HepG2 (cell line): ENCODE measurements around the gene FIBP. TPM values are rescaled to one million over a fixed set of nuclear protein-coding genes. Genes with fewer than 3 reads are reported as not detected.

Source experiments
- ATAC-seq: fragments of 200-7000 bp; cut with Tn5 transposase; 3 replicates; pipeline ENCODE4 v1.9.1; 2020; ENCODE audit warnings: mild to moderate bottlenecking, moderate library complexity
- BruUV-seq: library from RNA; stranded (reverse); fragments of 400-500 nt; replicated peaks from 2 replicates; lab custom pipeline; 2021; lab: Mats Ljungman, UMichigan
- CTCF ChIA-PET: fragments of 300-600 bp; formaldehyde crosslinking; extraction: SDS; loops from one replicate; lab custom pipeline; 2021; ENCODE audit warnings: low total read pairs, inconsistent platforms, low intra/inter-chr PET ratio; lab: Yijun Ruan, JAX
- POLR2A ChIA-PET: fragments of 350-600 bp; sonication (Branson Sonifier 250); formaldehyde crosslinking; loops from one replicate; lab custom pipeline; 2020; ENCODE audit warnings: antibody characterized with exemption, inconsistent platforms; lab: Yijun Ruan, JAX
- DNase-seq: peaks from one replicate; pipeline ENCODE4 v3.0.0-alpha.2; 2015; ENCODE audit warnings: low spot score
- FAIRE-seq: peaks from 3 replicates; lab custom pipeline; 2011; peaks lifted over from hg19 to GRCh38; lab: Jason Lieb, UNC
- H2AFZ ChIP-seq: one replicate; pipeline ENCODE4 v1.6.1; 2011; ENCODE audit warnings: low read length, inconsistent platforms
- H3K27ac ChIP-seq: fragments of 300-600 bp; 3 replicates; pipeline ENCODE4 v1.8.0; 2011; ENCODE audit warnings: mixed run types, mild to moderate bottlenecking, mixed read lengths, low read length, inconsistent platforms; ENCODE audit not compliant: insufficient read depth; ENCODE audit errors: extremely low read length
- H3K27me3 ChIP-seq, 2 experiments: fragments of 200-600 bp in 1 of 2; 2 replicates in 1 of 2; 3 replicates in 1 of 2; pipeline versions ENCODE4 v1.6.0 to v1.8.0; 2011; ENCODE audit warnings: low read length in 2 of 2, mild to moderate bottlenecking in 2 of 2, moderate library complexity in 2 of 2, inconsistent platforms in 1 of 2; ENCODE audit not compliant: insufficient read depth in 2 of 2, control insufficient read depth in 1 of 2
- H3K36me3 ChIP-seq, 2 experiments: fragments of 200-600 bp in 1 of 2; replicated peaks in 1 of 2; 2 replicates in 1 of 2; 3 replicates in 1 of 2; pipeline versions ENCODE4 v1.5.1 to v1.8.0; 2011; ENCODE audit warnings: low read length in 2 of 2, inconsistent platforms in 1 of 2; ENCODE audit not compliant: insufficient read depth in 2 of 2, control insufficient read depth in 1 of 2
- H3K4me1 ChIP-seq: 2 replicates; pipeline ENCODE4 v1.5.1; 2012; ENCODE audit warnings: low read length, inconsistent platforms; ENCODE audit not compliant: insufficient read depth
- H3K4me2 ChIP-seq: 2 replicates; pipeline ENCODE4 v1.6.0; 2011; ENCODE audit warnings: low read depth, low read length, inconsistent platforms
- H3K4me3 ChIP-seq, 3 experiments: fragments of 200-600 bp in 1 of 3; sonication (generic), shearing (Covaris generic) in 1 of 3; replicated peaks in 1 of 3; 2 replicates each; pipeline ENCODE4 v1.5.1; 2011 to 2016; ENCODE audit warnings: low read length in 3 of 3, inconsistent platforms in 2 of 3, low read depth in 2 of 3, mild to moderate bottlenecking in 2 of 3, control low read depth in 1 of 3, mixed read lengths in 1 of 3; ENCODE audit not compliant: insufficient read depth in 1 of 3
- H3K79me2 ChIP-seq: one replicate; pipeline ENCODE4 v1.6.1; 2011; ENCODE audit warnings: low read length, inconsistent platforms; ENCODE audit not compliant: insufficient read depth
- H3K9ac ChIP-seq: 2 replicates; pipeline ENCODE4 v1.6.0; 2011; ENCODE audit warnings: mild to moderate bottlenecking, low read depth, low read length, inconsistent platforms; ENCODE audit not compliant: insufficient read depth
- H3K9me3 ChIP-seq: 2 replicates; pipeline ENCODE4 v1.5.1; 2012; ENCODE audit warnings: mild to moderate bottlenecking, low read length
- H4K20me1 ChIP-seq: 2 replicates; pipeline ENCODE4 v1.6.0; 2011; ENCODE audit warnings: inconsistent platforms, mild to moderate bottlenecking, low read length, moderate library complexity; ENCODE audit not compliant: insufficient read depth
- EZH2 ChIP-seq: conservative IDR thresholded peaks from 2 replicates; pipeline ENCODE4 v1.6.1; 2012; ENCODE audit warnings: mild to moderate bottlenecking, low read depth, low read length, moderate library complexity
- KAT8 ChIP-seq: IDR thresholded peaks from 2 replicates; pipeline ENCODE4 v1.6.1; 2016; ENCODE audit warnings: missing genetic modification reagents, missing compliant biosample characterization
- RBFOX2 ChIP-seq: fragments of 200-400 bp; formaldehyde crosslinking; IDR thresholded peaks from 2 replicates; pipeline ENCODE4 v1.6.1; 2017; ENCODE audit warnings: low read depth, mild to moderate bottlenecking, low read length
- SMAD3 ChIP-seq: sonication (generic); formaldehyde crosslinking; IDR thresholded peaks from 2 replicates; pipeline ENCODE4 v1.4.0; 2020; ENCODE audit warnings: missing genetic modification reagents
- ZNF205 ChIP-seq: IDR thresholded peaks from 2 replicates; pipeline ENCODE4 v1.6.1; 2018; ENCODE audit warnings: missing biosample characterization, missing genetic modification reagents
- ZNF720 ChIP-seq: sonication (generic); formaldehyde crosslinking; IDR thresholded peaks from 2 replicates; pipeline ENCODE4 v1.4.0; 2020; ENCODE audit warnings: missing genetic modification reagents
- WGBS: methylation state at CpG from one replicate; pipeline ENCODE4 v1.1.6; 2017; ENCODE audit warnings: low lambda C conversion rate; 5-methylcytosine and 5-hydroxymethylcytosine counted together
- in situ Hi-C: cut with HindIII; loops from 2 replicates; pipeline ENCODE4 v1.10.0; 2017; ENCODE audit warnings: low pct_unique_long_range_greater_than_20kb; ENCODE audit not compliant: extremely low pct_ligation_motif_present
- intact Hi-C: fragments of 100-400 bp; cut with micrococcal nuclease; formaldehyde crosslinking; loops from one replicate; pipeline ENCODE4 v1.10.0; 2022; ENCODE audit not compliant: unreplicated experiment
- polyA plus RNA-seq, 8 experiments: library from polyadenylated mRNA; depleted of rRNA in 3 of 8; stranded (reverse) in 7 of 8; unstranded in 1 of 8; fragments of >200 nt; fragmentation: Illumina TruSeq in 4 of 8; extraction: Trizol in 4 of 8; gene quantifications; 2 replicates each; pipeline versions ENCODE4 v1.2.1 to v1.2.3, GENCODE V29; 2011 to 2016; ENCODE audit warnings: low read depth in 4 of 8, missing spikeins in 1 of 8, mixed read lengths in 1 of 8; ENCODE audit not compliant: insufficient read depth in 1 of 8
- total RNA-seq, 5 experiments: library from RNA; depleted of rRNA; stranded (reverse); fragments of >200 nt; fragmentation: Illumina TruSeq; extraction: Trizol; gene quantifications; 2 replicates each; pipeline ENCODE4 v1.2.3, GENCODE V29; 2016; ENCODE audit warnings: low read depth in 1 of 5
- TF ChIP-seq, protein P1 (sequence below): sonication (generic); formaldehyde crosslinking; IDR thresholded peaks from 2 replicates; pipeline ENCODE4 v1.9.0; 2021; ENCODE audit warnings: missing genetic modification reagents, mild to moderate bottlenecking, borderline replicate concordance
- TF ChIP-seq, protein P2 (sequence below): sonication (generic); formaldehyde crosslinking; IDR thresholded peaks from 2 replicates; pipeline ENCODE4 v1.4.0; 2020; ENCODE audit warnings: mild to moderate bottlenecking, missing genetic modification reagents
- TF ChIP-seq, protein P3 (sequence below): sonication (generic); formaldehyde crosslinking; IDR thresholded peaks from 2 replicates; pipeline ENCODE4 v1.4.0; 2020; ENCODE audit warnings: low read depth, mild to moderate bottlenecking, missing genetic modification reagents

The FIBP gene
- total and polyA plus RNA-seq, 2 of the 13 experiments (the other 11 are each of a cell fraction or from before 2014, with no cell fraction given), result 42.9 to 62.1 TPM

DNA sequence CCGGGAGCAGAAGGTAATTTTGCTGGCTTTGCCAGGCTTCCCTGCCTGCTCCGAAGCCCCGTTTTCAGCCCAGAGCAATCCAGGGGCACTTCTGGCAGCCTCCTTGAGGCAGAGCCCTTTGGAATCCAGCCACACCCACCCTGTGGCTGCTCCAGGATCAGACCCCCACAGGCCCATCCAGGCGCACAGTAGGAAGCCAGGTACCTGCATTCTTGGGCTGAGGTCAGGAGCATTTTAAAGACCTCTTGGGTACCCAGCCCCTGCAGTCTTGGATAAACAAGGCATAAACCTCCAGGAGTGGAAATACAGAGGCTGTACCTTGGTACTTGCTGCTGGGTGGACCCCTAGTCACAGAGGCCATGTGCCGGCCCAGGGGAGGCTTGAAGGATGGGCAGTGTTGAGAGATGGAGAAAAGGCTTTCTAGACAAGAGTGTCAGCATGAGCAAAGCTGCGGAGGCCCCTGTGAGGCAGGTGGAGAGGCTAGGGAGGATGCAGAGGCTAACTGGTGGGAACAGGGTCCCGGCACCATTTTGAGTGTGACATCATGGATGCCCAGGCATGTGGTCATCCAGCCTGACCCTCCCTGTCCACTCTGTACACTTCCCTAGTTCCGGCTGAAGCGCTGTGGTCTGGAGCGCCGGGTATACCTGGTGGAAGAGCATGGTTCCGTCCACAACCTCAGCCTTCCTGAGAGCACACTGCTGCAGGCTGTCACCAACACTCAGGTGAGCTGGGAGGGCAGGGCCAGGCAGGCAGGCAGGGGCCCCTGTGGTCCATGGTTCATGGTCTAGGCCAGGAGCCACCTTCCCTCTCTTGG, 24.2 kb downstream of the FIBP start (continued):
- TF ChIP-seq, protein P1, sequence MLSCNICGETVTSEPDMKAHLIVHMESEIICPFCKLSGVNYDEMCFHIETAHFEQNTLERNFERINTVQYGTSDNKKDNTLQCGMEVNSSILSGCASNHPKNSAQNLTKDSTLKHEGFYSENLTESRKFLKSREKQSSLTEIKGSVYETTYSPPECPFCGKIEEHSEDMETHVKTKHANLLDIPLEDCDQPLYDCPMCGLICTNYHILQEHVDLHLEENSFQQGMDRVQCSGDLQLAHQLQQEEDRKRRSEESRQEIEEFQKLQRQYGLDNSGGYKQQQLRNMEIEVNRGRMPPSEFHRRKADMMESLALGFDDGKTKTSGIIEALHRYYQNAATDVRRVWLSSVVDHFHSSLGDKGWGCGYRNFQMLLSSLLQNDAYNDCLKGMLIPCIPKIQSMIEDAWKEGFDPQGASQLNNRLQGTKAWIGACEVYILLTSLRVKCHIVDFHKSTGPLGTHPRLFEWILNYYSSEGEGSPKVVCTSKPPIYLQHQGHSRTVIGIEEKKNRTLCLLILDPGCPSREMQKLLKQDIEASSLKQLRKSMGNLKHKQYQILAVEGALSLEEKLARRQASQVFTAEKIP (CRISPR knock-in tag), result no peak
- no peak for TF ChIP-seq EZH2

DNA sequence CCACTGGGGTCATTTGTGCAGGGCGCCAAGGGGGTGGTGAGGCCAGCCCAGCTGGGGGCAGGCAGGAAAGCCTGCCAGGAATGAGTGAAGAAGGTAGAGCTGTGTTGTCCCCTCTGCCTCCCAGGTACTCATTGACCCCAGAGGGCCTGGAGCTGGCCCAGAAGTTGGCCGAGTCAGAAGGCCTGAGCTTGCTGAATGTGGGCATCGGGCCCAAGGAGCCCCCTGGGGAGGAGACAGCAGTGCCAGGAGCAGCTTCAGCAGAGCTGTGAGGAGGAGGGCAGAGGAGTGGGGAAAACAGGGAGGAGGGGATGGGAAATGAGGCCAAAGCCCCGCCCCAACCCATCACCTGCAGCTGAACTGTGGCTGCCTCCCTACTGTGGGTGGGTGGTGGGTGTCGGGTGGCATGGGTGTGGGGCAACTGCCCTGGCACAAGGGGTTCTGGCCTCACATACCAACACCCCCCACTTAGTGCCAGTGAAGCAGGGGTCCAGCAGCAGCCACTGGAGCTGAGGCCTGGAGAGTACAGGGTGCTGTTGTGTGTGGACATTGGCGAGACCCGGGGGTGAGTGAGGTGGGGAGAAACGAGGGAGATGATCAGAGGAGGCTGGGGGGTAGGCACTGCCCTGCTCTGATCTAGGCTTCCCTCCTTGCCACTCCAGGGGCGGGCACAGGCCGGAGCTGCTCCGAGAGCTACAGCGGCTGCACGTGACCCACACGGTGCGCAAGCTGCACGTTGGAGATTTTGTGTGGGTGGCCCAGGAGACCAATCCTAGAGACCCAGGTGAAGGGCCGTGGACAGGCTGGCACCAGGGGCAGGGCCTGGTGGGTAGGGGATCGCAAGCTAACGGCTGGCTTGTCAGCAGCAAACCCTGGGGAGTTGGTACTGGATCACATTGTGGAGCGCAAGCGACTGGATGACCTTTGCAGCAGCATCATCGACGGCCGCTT, 25.1 kb downstream of the FIBP start:
- no peak for FAIRE-seq
- WGBS, result 96% methylated on average over 13 of the region's 24 CpGs
- Histone ChIP-seq H3K4me3 (no peak overlapping the region), H3K4me2 (no peak overlapping the region), H3K36me3 (peaks cover 14 to 45% of the 10 kb centered on the region in 2 experiments; a peak in 4 of 5 replicates), H3K79me2 (peaks cover 10% of the 10 kb centered on the region), H3K27ac (no peak overlapping the region), H4K20me1 (no peaks in the 10 kb centered on the region), H3K9ac (no peak overlapping the region), H3K4me1 (peaks cover 28% of the 10 kb centered on the region), H3K9me3 (no peaks in the 10 kb centered on the region), H3K27me3 (no peaks in the 10 kb centered on the region; a peak in 1 of 5 replicates), H2AFZ (no peak overlapping the region)
- no TSS peak for BruUV-seq
- CTCF ChIA-PET, result no interaction called here
- DNase-seq, result no peak
- ATAC-seq, result no peak
- in situ Hi-C loops, result no loop called here
- POLR2A ChIA-PET, result interaction anchor here (0.6 kb wide), 1 partner anchor 25 kb away, joined by 5 read pairs; the partner anchor contains the start of gene FIBP
- intact Hi-C loops, result no loop called here
- no peak for TF ChIP-seq ZNF205 (CRISPR knock-in tag)
- TF ChIP-seq ZNF720, result no peak
- no peak for TF ChIP-seq SMAD3 (CRISPR knock-in tag)
- TF ChIP-seq, protein P2, sequence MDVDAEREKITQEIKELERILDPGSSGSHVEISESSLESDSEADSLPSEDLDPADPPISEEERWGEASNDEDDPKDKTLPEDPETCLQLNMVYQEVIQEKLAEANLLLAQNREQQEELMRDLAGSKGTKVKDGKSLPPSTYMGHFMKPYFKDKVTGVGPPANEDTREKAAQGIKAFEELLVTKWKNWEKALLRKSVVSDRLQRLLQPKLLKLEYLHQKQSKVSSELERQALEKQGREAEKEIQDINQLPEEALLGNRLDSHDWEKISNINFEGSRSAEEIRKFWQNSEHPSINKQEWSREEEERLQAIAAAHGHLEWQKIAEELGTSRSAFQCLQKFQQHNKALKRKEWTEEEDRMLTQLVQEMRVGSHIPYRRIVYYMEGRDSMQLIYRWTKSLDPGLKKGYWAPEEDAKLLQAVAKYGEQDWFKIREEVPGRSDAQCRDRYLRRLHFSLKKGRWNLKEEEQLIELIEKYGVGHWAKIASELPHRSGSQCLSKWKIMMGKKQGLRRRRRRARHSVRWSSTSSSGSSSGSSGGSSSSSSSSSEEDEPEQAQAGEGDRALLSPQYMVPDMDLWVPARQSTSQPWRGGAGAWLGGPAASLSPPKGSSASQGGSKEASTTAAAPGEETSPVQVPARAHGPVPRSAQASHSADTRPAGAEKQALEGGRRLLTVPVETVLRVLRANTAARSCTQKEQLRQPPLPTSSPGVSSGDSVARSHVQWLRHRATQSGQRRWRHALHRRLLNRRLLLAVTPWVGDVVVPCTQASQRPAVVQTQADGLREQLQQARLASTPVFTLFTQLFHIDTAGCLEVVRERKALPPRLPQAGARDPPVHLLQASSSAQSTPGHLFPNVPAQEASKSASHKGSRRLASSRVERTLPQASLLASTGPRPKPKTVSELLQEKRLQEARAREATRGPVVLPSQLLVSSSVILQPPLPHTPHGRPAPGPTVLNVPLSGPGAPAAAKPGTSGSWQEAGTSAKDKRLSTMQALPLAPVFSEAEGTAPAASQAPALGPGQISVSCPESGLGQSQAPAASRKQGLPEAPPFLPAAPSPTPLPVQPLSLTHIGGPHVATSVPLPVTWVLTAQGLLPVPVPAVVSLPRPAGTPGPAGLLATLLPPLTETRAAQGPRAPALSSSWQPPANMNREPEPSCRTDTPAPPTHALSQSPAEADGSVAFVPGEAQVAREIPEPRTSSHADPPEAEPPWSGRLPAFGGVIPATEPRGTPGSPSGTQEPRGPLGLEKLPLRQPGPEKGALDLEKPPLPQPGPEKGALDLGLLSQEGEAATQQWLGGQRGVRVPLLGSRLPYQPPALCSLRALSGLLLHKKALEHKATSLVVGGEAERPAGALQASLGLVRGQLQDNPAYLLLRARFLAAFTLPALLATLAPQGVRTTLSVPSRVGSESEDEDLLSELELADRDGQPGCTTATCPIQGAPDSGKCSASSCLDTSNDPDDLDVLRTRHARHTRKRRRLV, result no peak
- TF ChIP-seq RBFOX2, result peak; percentile 49; the same call in 1 of the 2 replicates
- no peak for TF ChIP-seq KAT8
- TF ChIP-seq, protein P3, sequence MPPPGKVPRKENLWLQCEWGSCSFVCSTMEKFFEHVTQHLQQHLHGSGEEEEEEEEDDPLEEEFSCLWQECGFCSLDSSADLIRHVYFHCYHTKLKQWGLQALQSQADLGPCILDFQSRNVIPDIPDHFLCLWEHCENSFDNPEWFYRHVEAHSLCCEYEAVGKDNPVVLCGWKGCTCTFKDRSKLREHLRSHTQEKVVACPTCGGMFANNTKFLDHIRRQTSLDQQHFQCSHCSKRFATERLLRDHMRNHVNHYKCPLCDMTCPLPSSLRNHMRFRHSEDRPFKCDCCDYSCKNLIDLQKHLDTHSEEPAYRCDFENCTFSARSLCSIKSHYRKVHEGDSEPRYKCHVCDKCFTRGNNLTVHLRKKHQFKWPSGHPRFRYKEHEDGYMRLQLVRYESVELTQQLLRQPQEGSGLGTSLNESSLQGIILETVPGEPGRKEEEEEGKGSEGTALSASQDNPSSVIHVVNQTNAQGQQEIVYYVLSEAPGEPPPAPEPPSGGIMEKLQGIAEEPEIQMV (CRISPR knock-in tag), result no peak
